ENCODE measurements around the gene GPS2. TPM values are rescaled to one million over a fixed set of nuclear protein-coding genes. Genes with fewer than 3 reads are reported as not detected.

Gene GPS2
- total and polyA plus RNA-seq, 3 donors from 2014 or later = 204 to 239 (median 219) TPM

- H3K27ac ChIP-seq = peak within 1 kb of the TSS; percentile 82 to 83
- DNase-seq = peak; percentile 97
- intact Hi-C loops (cut with DNase I; ENCODE audit: low total_unique reads) = no loop called here
- H3K9me3 ChIP-seq = no peaks in the 10 kb centered on the region
- no peak for TF ChIP-seq POLR2A (IDR thresholded peaks at IDR 0.05)
- peaks cover 12% of the 10 kb centered on the region for H3K4me1 ChIP-seq
- peak within 1 kb of the TSS; percentile 49 to 60 for H3K4me3 ChIP-seq
- no peaks in the 10 kb centered on the region for H3K36me3 ChIP-seq (ENCODE audit: low read depth, missing control alignments)
- H3K27me3 ChIP-seq = no peaks in the 10 kb centered on the region
- 1% methylated on average over 41 to 71 of the region's 71 CpGs for WGBS, 2 donors
Observed at GRCh38 chr17:7281074-7281952, 33.8 kb downstream of the GPS2 start, which contains the start of gene SLC2A4. TSS of gene SLC2A4 (plus strand) at chr17:7281718. CDS start at chr17:7281935, 217 bp downstream.

- peak overlapping the region; percentile 82 to 83 for H3K27ac ChIP-seq
- peaks cover 12% of the 10 kb centered on the region for H3K4me1 ChIP-seq
- peak; percentile 89 for DNase-seq
- TF ChIP-seq CTCF (IDR thresholded peaks at IDR 0.05) = peak; percentile 76 to 98 (median 82)
- no peak for TF ChIP-seq POLR2A (IDR thresholded peaks at IDR 0.05)
- intact Hi-C loops (cut with DNase I; ENCODE audit: low total_unique reads) = no loop called here
- H3K27me3 ChIP-seq = no peaks in the 10 kb centered on the region
- no peaks in the 10 kb centered on the region for H3K9me3 ChIP-seq
- peak overlapping the region; percentile 49 to 60 for H3K4me3 ChIP-seq
- 0 to 1% methylated on average over 20 to 29 of the region's 29 CpGs for WGBS, 2 donors
- H3K36me3 ChIP-seq (ENCODE audit: low read depth, missing control alignments) = no peaks in the 10 kb centered on the region
Observed at GRCh38 chr17:7280519-7281073, 34.6 kb downstream of the GPS2 start.

- Histone ChIP-seq H3K36me3 (ENCODE audit: low read depth, missing control alignments) (no peaks in the 10 kb centered on the region), H3K27me3 (no peaks in the 10 kb centered on the region), H3K27ac (no peak overlapping the region), H3K4me1 (peaks cover 12% of the 10 kb centered on the region), H3K4me3 (no peak overlapping the region), H3K9me3 (no peaks in the 10 kb centered on the region)
- DNase-seq = no peak
- no peak for TF ChIP-seq CTCF (IDR thresholded peaks at IDR 0.05)
- TF ChIP-seq POLR2A (IDR thresholded peaks at IDR 0.05) = no peak
- intact Hi-C loops (cut with DNase I; ENCODE audit: low total_unique reads) = no loop called here
- 88 to 89% methylated on average over 8 of the region's 8 CpGs for WGBS, 2 donors
Observed at GRCh38 chr17:7279448-7279847, 35.7 kb downstream of the GPS2 start.

GRCh38 chr17:7266784-7267183 is 48.4 kb downstream of the GPS2 start:
- intact Hi-C loops (cut with DNase I; ENCODE audit: low total_unique reads) = no loop called here
- Histone ChIP-seq H3K9me3 (no peaks in the 10 kb centered on the region), H3K4me3 (no peak overlapping the region), H3K27me3 (no peaks in the 10 kb centered on the region), H3K36me3 (ENCODE audit: low read depth, missing control alignments) (no peaks in the 10 kb centered on the region), H3K27ac (no peak overlapping the region), H3K4me1 (no peaks in the 10 kb centered on the region)
- DNase-seq = no peak
- TF ChIP-seq CTCF (IDR thresholded peaks at IDR 0.05) = no peak
- TF ChIP-seq POLR2A (IDR thresholded peaks at IDR 0.05) = no peak
- 43 to 83% methylated on average over 1 of the region's 1 CpG for WGBS, 2 donors

GRCh38 chr17:7263801-7264078 is 51.4 kb downstream of the GPS2 start:
- no peaks in the 10 kb centered on the region for H3K27me3 ChIP-seq
- no peak for TF ChIP-seq CTCF (IDR thresholded peaks at IDR 0.05)
- intact Hi-C loops (cut with DNase I; ENCODE audit: low total_unique reads) = no loop called here
- WGBS, 2 donors = 28 to 53% methylated on average over 4 of the region's 4 CpGs
- DNase-seq = no peak
- H3K4me3 ChIP-seq = no peak overlapping the region
- H3K27ac ChIP-seq = no peak overlapping the region
- H3K36me3 ChIP-seq (ENCODE audit: low read depth, missing control alignments) = no peaks in the 10 kb centered on the region
- H3K4me1 ChIP-seq = peaks cover 8% of the 10 kb centered on the region
- H3K9me3 ChIP-seq = no peaks in the 10 kb centered on the region
